ENCODE measurements around the gene FTCDNL1.

FTCDNL1 gene

GRCh38 chr2:199841409-199841808 lies 9.6 kb downstream of the FTCDNL1 start:
- DNase-seq: no peak

- DNase-seq: no peak
These were observed 12.6 kb downstream of the FTCDNL1 start for GRCh38 chr2:199838399-199838798.

- DNase-seq: no peak
These were observed 14.0 kb downstream of the FTCDNL1 start for GRCh38 chr2:199836943-199837342.

GRCh38 chr2:199833525-199833924 lies 17.5 kb downstream of the FTCDNL1 start:
- DNase-seq: no peak

- DNase-seq: no peak
These were observed 20.5 kb downstream of the FTCDNL1 start for GRCh38 chr2:199830531-199830930.

- no peak for DNase-seq
These were observed 21.4 kb downstream of the FTCDNL1 start for GRCh38 chr2:199829628-199830027.

GRCh38 chr2:199819746-199820145 lies 31.2 kb downstream of the FTCDNL1 start:
- no peak for DNase-seq

GRCh38 chr2:199818754-199819153 lies 32.2 kb downstream of the FTCDNL1 start:
- DNase-seq: no peak

GRCh38 chr2:199818026-199818425 lies 33.0 kb downstream of the FTCDNL1 start:
- DNase-seq: no peak

GRCh38 chr2:199814817-199815211 lies 36.2 kb downstream of the FTCDNL1 start:
- no peak for DNase-seq

GRCh38 chr2:199814101-199814816 lies 36.7 kb downstream of the FTCDNL1 start:
- DNase-seq: no peak

- no peak for DNase-seq
These were observed 38.5 kb downstream of the FTCDNL1 start for GRCh38 chr2:199812493-199812892.

- DNase-seq: no peak
These were observed 39.6 kb downstream of the FTCDNL1 start for GRCh38 chr2:199811346-199811745.

- no peak for DNase-seq
These were observed 40.4 kb downstream of the FTCDNL1 start for GRCh38 chr2:199810422-199811171.

- no peak for DNase-seq
These were observed 43.0 kb downstream of the FTCDNL1 start for GRCh38 chr2:199807966-199808365.

GRCh38 chr2:199806179-199806578 lies 44.8 kb downstream of the FTCDNL1 start:
- no peak for DNase-seq

- no peak for DNase-seq
These were observed 46.2 kb downstream of the FTCDNL1 start for GRCh38 chr2:199804831-199805230.

GRCh38 chr2:199798831-199799580 lies 52.0 kb downstream of the FTCDNL1 start:
- no peak for DNase-seq

- no peak for DNase-seq
These were observed 53.3 kb downstream of the FTCDNL1 start for GRCh38 chr2:199797431-199798403.

GRCh38 chr2:199792381-199792780 lies 58.6 kb downstream of the FTCDNL1 start:
- no peak for DNase-seq

- no peak for DNase-seq
These were observed 59.7 kb downstream of the FTCDNL1 start for GRCh38 chr2:199791326-199791725.

- no peak for DNase-seq
These were observed 66.5 kb downstream of the FTCDNL1 start for GRCh38 chr2:199784512-199784911.
